ENCODE data around the gene DMXL2.
"Not testable (repeated sequence)": the region's sequence is repeated elsewhere in the genome, so short reads cannot be mapped to it uniquely, and the experiment has no call there.

The DMXL2 gene

DNA sequence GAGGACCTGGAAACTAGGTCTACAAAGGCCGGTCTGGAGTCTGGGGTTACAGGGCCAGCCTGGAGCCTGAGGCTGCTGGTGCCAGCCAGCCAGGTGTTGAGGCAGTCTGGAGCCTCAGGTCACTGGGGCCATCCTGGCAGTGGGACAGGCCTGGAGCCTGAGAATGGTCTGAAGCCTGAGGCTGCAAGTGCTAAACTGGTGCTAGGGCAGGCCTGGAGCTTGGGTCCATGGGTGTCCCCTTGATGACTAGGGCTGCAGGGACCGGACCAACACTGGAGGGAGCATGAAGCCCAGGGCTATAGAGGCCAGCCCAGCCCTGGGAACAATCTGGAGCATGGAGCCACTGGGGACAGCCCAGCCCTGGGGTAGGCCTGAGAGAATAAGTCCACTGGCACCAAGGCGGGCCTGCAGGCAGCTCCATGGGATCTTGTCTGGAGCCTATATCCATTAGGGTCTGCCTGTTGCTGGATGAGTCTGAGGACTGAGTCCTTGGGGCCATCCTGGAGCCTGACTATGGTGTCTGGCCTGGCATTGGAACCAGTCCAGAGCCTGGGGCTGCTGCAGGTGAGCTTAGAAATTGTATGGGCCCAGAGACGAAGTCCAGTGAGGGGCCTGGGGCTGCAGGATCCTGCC, 179.2 kb downstream of the DMXL2 start:
- CTCF ChIA-PET = no interaction called here
- no peak for DNase-seq (ENCODE audit: extremely low spot score)
- TF ChIP-seq, protein P1, sequence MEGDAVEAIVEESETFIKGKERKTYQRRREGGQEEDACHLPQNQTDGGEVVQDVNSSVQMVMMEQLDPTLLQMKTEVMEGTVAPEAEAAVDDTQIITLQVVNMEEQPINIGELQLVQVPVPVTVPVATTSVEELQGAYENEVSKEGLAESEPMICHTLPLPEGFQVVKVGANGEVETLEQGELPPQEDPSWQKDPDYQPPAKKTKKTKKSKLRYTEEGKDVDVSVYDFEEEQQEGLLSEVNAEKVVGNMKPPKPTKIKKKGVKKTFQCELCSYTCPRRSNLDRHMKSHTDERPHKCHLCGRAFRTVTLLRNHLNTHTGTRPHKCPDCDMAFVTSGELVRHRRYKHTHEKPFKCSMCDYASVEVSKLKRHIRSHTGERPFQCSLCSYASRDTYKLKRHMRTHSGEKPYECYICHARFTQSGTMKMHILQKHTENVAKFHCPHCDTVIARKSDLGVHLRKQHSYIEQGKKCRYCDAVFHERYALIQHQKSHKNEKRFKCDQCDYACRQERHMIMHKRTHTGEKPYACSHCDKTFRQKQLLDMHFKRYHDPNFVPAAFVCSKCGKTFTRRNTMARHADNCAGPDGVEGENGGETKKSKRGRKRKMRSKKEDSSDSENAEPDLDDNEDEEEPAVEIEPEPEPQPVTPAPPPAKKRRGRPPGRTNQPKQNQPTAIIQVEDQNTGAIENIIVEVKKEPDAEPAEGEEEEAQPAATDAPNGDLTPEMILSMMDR (IDR thresholded peaks at IDR 0.05; ENCODE audit: control extremely low read depth, extremely low read depth, low read depth, missing control alignments) = no peak
- POLR2A ChIA-PET = no interaction called here

DNA sequence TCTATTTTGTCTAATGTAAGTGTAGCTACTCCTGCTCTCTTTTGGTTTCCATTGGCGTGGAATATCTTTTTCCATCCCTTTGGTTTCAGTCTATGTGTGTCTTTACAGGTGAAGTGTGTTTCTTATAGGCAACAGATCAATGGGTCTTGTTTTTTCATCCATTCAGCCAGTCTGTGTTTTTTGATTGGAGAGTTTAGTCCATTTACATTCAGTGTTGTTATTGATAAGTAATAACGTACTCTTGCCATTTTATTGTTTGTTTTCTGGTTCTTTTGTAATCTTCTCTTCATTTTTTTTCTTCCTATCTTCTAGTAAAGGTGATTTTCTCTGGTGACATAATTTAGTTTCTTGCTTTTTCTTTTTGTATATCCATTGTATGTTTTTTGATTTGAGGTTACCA, 184.0 kb downstream of the DMXL2 start:
- TF ChIP-seq, protein P1 (IDR thresholded peaks at IDR 0.05; ENCODE audit: control extremely low read depth, extremely low read depth, low read depth, missing control alignments) = no peak
- POLR2A ChIA-PET = no interaction called here
- CTCF ChIA-PET = no interaction called here
- no peak for DNase-seq (ENCODE audit: extremely low spot score)

DNA sequence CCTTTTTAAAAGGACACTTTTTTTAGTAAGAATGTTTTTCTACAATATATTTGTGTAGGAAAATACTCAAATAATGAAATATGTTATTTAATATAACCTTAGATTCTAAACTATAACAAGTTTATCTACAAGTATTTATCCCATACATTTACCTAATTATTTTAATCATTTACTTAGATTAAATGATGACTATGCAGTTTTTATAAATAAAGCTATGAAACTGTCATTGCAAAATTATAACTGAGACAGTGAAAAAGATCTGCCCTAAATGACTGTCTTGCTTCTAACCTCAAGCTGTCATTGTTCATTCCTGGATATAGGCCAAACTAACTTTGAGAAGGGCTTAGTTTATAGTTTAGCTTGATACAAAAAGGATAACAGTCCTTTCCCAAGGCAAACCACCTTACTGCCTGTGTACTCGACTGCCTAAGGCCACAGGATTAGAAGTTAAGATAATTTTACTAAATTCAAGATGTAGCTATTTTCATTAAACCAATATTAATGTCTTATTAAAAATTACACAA, 197.0 kb downstream of the DMXL2 start:
- DNase-seq (ENCODE audit: extremely low spot score) = no peak
- CTCF ChIA-PET = interaction anchor here (0.7 to 1.1 kb wide), 3 partner anchors 17 to 139 kb away, joined by 3 to 5 read pairs (median 3); no protein-coding TSS in a partner anchor
- POLR2A ChIA-PET = no interaction called here
- TF ChIP-seq, protein P1 (IDR thresholded peaks at IDR 0.05; ENCODE audit: control extremely low read depth, extremely low read depth, low read depth, missing control alignments) = no peak

DNA sequence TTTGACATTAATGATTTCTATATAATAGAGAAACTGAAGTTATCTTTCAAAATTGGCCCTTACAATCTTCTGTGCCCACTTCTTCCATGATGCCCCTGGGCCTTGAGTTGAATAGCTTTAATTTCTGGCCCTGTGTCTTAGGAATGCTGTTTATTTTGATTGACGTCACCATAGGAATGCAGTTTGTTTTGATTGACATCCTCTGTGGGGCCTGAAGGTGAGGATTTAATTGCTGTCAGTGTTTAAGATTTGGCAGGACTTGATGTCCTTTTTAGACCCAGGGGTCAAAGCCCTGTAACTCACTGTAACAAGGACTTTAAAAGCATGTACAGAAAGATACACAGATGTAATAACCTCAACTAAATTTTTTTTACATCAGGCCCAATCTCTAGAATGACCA, 197.8 kb downstream of the DMXL2 start:
- CTCF ChIA-PET = no interaction called here

DNA sequence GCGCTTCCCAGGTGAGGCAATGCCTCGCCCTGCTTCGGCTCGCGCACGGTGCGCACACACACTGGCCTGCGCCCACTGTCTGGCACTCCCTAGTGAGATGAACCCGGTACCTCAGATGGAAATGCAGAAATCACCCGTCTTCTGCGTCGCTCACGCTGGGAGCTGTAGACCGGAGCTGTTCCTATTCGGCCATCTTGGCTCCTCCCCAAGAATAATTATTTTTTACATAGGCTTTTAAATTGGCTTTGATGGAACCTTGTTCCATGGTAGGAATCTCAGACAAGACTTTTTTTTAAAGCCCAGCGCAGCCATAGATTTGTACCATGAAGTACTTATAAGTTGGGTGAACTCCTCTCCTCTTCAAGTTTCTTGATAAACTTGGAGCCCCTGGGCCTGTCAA, 199.5 kb downstream of the DMXL2 start:
- CTCF ChIA-PET; DNase-seq (ENCODE audit: extremely low spot score); POLR2A ChIA-PET: not testable (repeated sequence)

More for the DNA sequence above, 197.8 kb downstream of the DMXL2 start:
- TF ChIP-seq, protein P1 (IDR thresholded peaks at IDR 0.05; ENCODE audit: control extremely low read depth, extremely low read depth, low read depth, missing control alignments) = no peak
- no peak for DNase-seq (ENCODE audit: extremely low spot score)
- POLR2A ChIA-PET = no interaction called here

DNA sequence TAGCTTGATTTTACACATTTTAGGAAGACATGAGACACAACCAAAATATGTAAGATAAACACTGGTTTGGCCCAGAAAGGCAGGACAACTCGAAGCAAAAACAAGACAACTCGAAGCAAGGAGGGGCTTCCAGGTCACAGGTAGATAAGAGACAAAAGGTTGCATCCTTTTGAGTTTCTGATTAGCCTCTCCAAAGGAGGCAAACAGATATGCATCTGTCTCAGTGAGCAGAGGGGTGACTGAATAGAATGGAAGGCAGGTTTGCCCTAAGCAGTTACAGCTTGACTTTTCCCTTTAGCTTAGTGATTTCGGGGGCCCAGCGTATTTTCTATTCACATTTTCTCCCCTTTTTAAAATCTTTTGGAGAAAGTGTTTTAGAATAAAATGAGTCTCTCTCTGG, 206.4 kb downstream of the DMXL2 start:
- POLR2A ChIA-PET = no interaction called here
- TF ChIP-seq, protein P1 (IDR thresholded peaks at IDR 0.05; ENCODE audit: control extremely low read depth, extremely low read depth, low read depth, missing control alignments) = no peak
- CTCF ChIA-PET = interaction anchor here (1.5 to 3.7 kb wide), 2 partner anchors 11 to 12 kb away, joined by 4 to 27 read pairs; no protein-coding TSS in a partner anchor
- DNase-seq (ENCODE audit: extremely low spot score) = no peak

DNA sequence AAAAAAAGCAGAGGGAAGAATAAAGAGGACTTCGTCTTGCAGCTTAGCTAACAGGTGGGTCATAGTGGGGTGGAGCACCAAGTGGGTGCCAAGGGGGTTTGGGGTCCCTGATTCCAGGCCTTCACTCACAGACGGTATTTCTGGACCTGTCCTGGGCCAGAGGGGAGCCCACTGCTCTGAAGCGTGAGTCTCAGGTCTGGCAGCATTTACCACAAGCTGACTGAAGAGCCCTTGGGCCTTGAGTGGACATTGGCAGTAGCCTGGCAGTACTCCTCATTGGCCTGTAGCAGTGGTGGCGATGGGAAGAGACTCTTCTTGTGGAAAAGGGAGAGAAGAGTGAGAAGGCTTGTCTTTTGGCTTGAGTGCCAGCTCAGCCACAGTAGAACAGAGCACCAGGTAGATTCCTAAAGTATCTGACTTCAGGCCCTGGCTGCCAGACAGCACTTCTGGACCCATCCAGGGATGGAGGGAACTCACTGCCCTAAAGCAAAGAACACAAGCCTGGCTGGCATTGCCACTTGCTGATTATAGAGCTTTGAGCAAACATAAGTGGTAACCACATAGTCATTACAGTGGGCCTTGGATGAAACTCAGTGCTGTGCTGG, 208.2 kb downstream of the DMXL2 start:
- ChIA-PET CTCF (interaction anchor here (3.7 kb wide), 1 partner anchor 10 kb away, joined by 27 read pairs; no protein-coding TSS in a partner anchor), POLR2A (no interaction called here)
- no peak for DNase-seq (ENCODE audit: extremely low spot score)
- TF ChIP-seq, protein P1 (IDR thresholded peaks at IDR 0.05; ENCODE audit: control extremely low read depth, extremely low read depth, low read depth, missing control alignments) = no peak
